Liver (tissue), 3 donors: ENCODE results near the gene CNNM2.

Source experiments
- GABPA ChIP-seq, 2 donors: IDR thresholded peaks in 1 of 2; conservative IDR thresholded peaks in 1 of 2; 2 replicates each; pipeline ENCODE4 v1.6.1; 2016; ENCODE audit warnings: antibody characterized with exemption in 2 of 2, mild to moderate bottlenecking in 1 of 2, moderate library complexity in 1 of 2
- HNF4G ChIP-seq: IDR thresholded peaks from 2 replicates; pipeline ENCODE4 v1.6.1; 2016; ENCODE audit warnings: antibody characterized with exemption
- MAX ChIP-seq: IDR thresholded peaks from 2 replicates; pipeline ENCODE4 v1.6.1; 2016; ENCODE audit warnings: antibody characterized with exemption
- RAD21 ChIP-seq, 2 donors: IDR thresholded peaks; 2 replicates each; pipeline ENCODE4 v1.6.1; 2016; ENCODE audit warnings: antibody characterized with exemption in 2 of 2, mild to moderate bottlenecking in 2 of 2
- SP1 ChIP-seq: IDR thresholded peaks from 2 replicates; pipeline ENCODE4 v1.6.1; 2018; ENCODE audit warnings: antibody characterized with exemption, mild to moderate bottlenecking
- TAF1 ChIP-seq: conservative IDR thresholded peaks from 2 replicates; pipeline ENCODE4 v1.6.1; 2016; ENCODE audit warnings: antibody characterized with exemption, mild to moderate bottlenecking
- YY1 ChIP-seq: IDR thresholded peaks from 2 replicates; pipeline ENCODE4 v1.6.1; 2016; ENCODE audit warnings: antibody characterized with exemption, mild to moderate bottlenecking
- ZBTB33 ChIP-seq: IDR thresholded peaks from 2 replicates; pipeline ENCODE4 v1.6.1; 2016; ENCODE audit warnings: antibody characterized with exemption
- TF ChIP-seq, protein P1 (sequence below): fragments of 150-350 bp; IDR thresholded peaks from 2 replicates; pipeline ENCODE4 v1.5.1; 2017; ENCODE audit warnings: improper control_type of control experiment, low read depth, low read length; ENCODE audit not compliant: missing input control
- TF ChIP-seq, protein P2 (sequence below): IDR thresholded peaks from 2 replicates; pipeline ENCODE4 v1.6.1; 2016; ENCODE audit warnings: antibody characterized with exemption, mild to moderate bottlenecking
- donor health status: healthy.
- donor health status: healthy.

GRCh38 chr10:102872163-102872562, 45.9 kb upstream of the CNNM2 start:
- TF ChIP-seq, protein P1, sequence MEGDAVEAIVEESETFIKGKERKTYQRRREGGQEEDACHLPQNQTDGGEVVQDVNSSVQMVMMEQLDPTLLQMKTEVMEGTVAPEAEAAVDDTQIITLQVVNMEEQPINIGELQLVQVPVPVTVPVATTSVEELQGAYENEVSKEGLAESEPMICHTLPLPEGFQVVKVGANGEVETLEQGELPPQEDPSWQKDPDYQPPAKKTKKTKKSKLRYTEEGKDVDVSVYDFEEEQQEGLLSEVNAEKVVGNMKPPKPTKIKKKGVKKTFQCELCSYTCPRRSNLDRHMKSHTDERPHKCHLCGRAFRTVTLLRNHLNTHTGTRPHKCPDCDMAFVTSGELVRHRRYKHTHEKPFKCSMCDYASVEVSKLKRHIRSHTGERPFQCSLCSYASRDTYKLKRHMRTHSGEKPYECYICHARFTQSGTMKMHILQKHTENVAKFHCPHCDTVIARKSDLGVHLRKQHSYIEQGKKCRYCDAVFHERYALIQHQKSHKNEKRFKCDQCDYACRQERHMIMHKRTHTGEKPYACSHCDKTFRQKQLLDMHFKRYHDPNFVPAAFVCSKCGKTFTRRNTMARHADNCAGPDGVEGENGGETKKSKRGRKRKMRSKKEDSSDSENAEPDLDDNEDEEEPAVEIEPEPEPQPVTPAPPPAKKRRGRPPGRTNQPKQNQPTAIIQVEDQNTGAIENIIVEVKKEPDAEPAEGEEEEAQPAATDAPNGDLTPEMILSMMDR: no peak
- no peak for TF ChIP-seq YY1
- TF ChIP-seq TAF1: no peak
- TF ChIP-seq, protein P2, sequence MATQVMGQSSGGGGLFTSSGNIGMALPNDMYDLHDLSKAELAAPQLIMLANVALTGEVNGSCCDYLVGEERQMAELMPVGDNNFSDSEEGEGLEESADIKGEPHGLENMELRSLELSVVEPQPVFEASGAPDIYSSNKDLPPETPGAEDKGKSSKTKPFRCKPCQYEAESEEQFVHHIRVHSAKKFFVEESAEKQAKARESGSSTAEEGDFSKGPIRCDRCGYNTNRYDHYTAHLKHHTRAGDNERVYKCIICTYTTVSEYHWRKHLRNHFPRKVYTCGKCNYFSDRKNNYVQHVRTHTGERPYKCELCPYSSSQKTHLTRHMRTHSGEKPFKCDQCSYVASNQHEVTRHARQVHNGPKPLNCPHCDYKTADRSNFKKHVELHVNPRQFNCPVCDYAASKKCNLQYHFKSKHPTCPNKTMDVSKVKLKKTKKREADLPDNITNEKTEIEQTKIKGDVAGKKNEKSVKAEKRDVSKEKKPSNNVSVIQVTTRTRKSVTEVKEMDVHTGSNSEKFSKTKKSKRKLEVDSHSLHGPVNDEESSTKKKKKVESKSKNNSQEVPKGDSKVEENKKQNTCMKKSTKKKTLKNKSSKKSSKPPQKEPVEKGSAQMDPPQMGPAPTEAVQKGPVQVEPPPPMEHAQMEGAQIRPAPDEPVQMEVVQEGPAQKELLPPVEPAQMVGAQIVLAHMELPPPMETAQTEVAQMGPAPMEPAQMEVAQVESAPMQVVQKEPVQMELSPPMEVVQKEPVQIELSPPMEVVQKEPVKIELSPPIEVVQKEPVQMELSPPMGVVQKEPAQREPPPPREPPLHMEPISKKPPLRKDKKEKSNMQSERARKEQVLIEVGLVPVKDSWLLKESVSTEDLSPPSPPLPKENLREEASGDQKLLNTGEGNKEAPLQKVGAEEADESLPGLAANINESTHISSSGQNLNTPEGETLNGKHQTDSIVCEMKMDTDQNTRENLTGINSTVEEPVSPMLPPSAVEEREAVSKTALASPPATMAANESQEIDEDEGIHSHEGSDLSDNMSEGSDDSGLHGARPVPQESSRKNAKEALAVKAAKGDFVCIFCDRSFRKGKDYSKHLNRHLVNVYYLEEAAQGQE: no peak
- no peak for TF ChIP-seq SP1
- no peak for TF ChIP-seq MAX
- TF ChIP-seq GABPA (IDR thresholded peaks at IDR 0.05 in 1 of 2, conservative IDR thresholded peaks at IDR 0.05 in 1 of 2): no peak
- TF ChIP-seq ZBTB33: no peak
- TF ChIP-seq RAD21 (IDR thresholded peaks at IDR 0.05): no peak
- TF ChIP-seq HNF4G: no peak
